IMR-90 (cell line): Measurements from ENCODE around the gene RERE. TPM values are rescaled to one million over a fixed set of nuclear protein-coding genes. Genes with fewer than 3 reads are reported as not detected.
A peak's percentile ranks its signal among the peaks of the same experiment; 100 is the strongest.

Source experiments
- ATAC-seq: fragments of 200-7000 bp; cut with Tn5 transposase; 2 replicates; pipeline ENCODE4 v1.9.1; 2020; ENCODE audit warnings: low read depth, mild to moderate bottlenecking, moderate library complexity
- BruUV-seq: library from RNA; stranded (reverse); fragments of 400-500 nt; replicated peaks from 2 replicates; lab custom pipeline; 2021; lab: Mats Ljungman, UMichigan
- CTCF ChIA-PET: fragments of 300-600 bp; formaldehyde crosslinking; extraction: SDS; loops from one replicate; lab custom pipeline; 2021; ENCODE audit warnings: antibody characterized with exemption; lab: Yijun Ruan, JAX
- POLR2A ChIA-PET: fragments of 300-600 bp; sonication (Branson Sonifier 250); formaldehyde crosslinking; loops from one replicate; lab custom pipeline; 2022; ENCODE audit warnings: antibody characterized with exemption; ENCODE audit not compliant: unreplicated experiment; lab: Charles Lee
- DNase-seq: peaks from one replicate; pipeline ENCODE4 v3.0.0; 2013
- H2AFZ ChIP-seq: replicated peaks from 2 replicates; pipeline ENCODE3; 2013; ENCODE audit warnings: low read length, mild to moderate bottlenecking; ENCODE audit not compliant: poor library complexity
- H2AK5ac ChIP-seq: 2 replicates; pipeline ENCODE4 v1.6.1; 2013; ENCODE audit warnings: low read depth, low read length, inconsistent platforms
- H2AK9ac ChIP-seq: replicated peaks from 2 replicates; pipeline ENCODE3; 2013; ENCODE audit warnings: mild to moderate bottlenecking, low read depth, low read length, moderate library complexity; ENCODE audit not compliant: poor library complexity
- H2BK120ac ChIP-seq: 2 replicates; pipeline ENCODE4 v1.6.1; 2013; ENCODE audit warnings: low read depth, low read length, inconsistent platforms
- H2BK15ac ChIP-seq: 3 replicates; pipeline ENCODE4 v1.6.1; 2013; ENCODE audit warnings: low read depth, low read length, inconsistent platforms
- H2BK20ac ChIP-seq: 2 replicates; pipeline ENCODE4 v1.6.1; 2013; ENCODE audit warnings: low read depth, mild to moderate bottlenecking, inconsistent platforms, low read length, moderate library complexity
- H2BK5ac ChIP-seq: 2 replicates; pipeline ENCODE4 v1.6.1; 2013; ENCODE audit warnings: mild to moderate bottlenecking, low read depth, low read length, inconsistent platforms; ENCODE audit not compliant: poor library complexity, severe bottlenecking
- H3K14ac ChIP-seq: replicated peaks from 2 replicates; pipeline ENCODE4 v1.6.1; 2013; ENCODE audit warnings: low read depth, low read length, inconsistent platforms
- H3K18ac ChIP-seq: 2 replicates; pipeline ENCODE4 v1.6.1; 2013; ENCODE audit warnings: low read depth, low read length, control low read depth
- H3K23ac ChIP-seq: 2 replicates; pipeline ENCODE4 v1.6.1; 2013; ENCODE audit warnings: low read depth, low read length, inconsistent platforms
- H3K27ac ChIP-seq: 2 replicates; pipeline ENCODE4 v1.5.1; 2013; ENCODE audit warnings: mild to moderate bottlenecking, control low read depth, low read length; ENCODE audit not compliant: insufficient read depth
- H3K27me3 ChIP-seq: 2 replicates; pipeline ENCODE4 v1.6.1; 2013; ENCODE audit warnings: low read length; ENCODE audit not compliant: control insufficient read depth, insufficient read depth
- H3K36me3 ChIP-seq: 2 replicates; pipeline ENCODE4 v1.6.1; 2013; ENCODE audit warnings: low read length, mixed read lengths; ENCODE audit not compliant: control insufficient read depth, insufficient read depth
- H3K4ac ChIP-seq: 2 replicates; pipeline ENCODE4 v1.6.1; 2013; ENCODE audit warnings: low read depth, low read length, inconsistent platforms
- H3K4me1 ChIP-seq: 2 replicates; pipeline ENCODE4 v1.6.1; 2013; ENCODE audit warnings: low read length, mixed read lengths; ENCODE audit not compliant: control insufficient read depth, insufficient read depth
- H3K4me2 ChIP-seq: 2 replicates; pipeline ENCODE4 v1.6.1; 2013; ENCODE audit warnings: low read depth, mild to moderate bottlenecking, control low read depth, low read length, moderate library complexity
- H3K4me3 ChIP-seq: 2 replicates; pipeline ENCODE4 v1.5.1; 2013; ENCODE audit warnings: low read depth, mild to moderate bottlenecking, control low read depth, low read length, moderate library complexity; ENCODE audit not compliant: insufficient read depth
- H3K56ac ChIP-seq: 2 replicates; pipeline ENCODE4 v1.6.1; 2013; ENCODE audit warnings: low read length, inconsistent platforms; ENCODE audit not compliant: insufficient read depth; ENCODE audit errors: extremely low read depth
- H3K79me1 ChIP-seq, 2 experiments: 2 replicates each; pipeline ENCODE4 v1.6.1; 2013; ENCODE audit warnings: low read length in 2 of 2, inconsistent platforms in 1 of 2, low read depth in 1 of 2
- H3K9ac ChIP-seq: 2 replicates; pipeline ENCODE4 v1.6.1; 2013; ENCODE audit warnings: low read depth, low read length, control low read depth
- H3K9me1 ChIP-seq: 2 replicates; pipeline ENCODE4 v1.6.1; 2013; ENCODE audit warnings: low read length, inconsistent platforms; ENCODE audit not compliant: insufficient read depth
- H3K9me3 ChIP-seq: 2 replicates; pipeline ENCODE4 v1.6.1; 2013; ENCODE audit warnings: low read length; ENCODE audit not compliant: control insufficient read depth, insufficient read depth
- H4K20me1 ChIP-seq: 2 replicates; pipeline ENCODE4 v1.6.1; 2013; ENCODE audit warnings: low read length, inconsistent platforms; ENCODE audit not compliant: insufficient read depth
- H4K5ac ChIP-seq: 2 replicates; pipeline ENCODE4 v1.6.1; 2013; ENCODE audit warnings: mild to moderate bottlenecking, low read depth, low read length, control low read depth
- H4K8ac ChIP-seq, 2 experiments: 2 replicates each; pipeline ENCODE4 v1.6.1; 2013; ENCODE audit warnings: low read depth in 2 of 2, low read length in 2 of 2, control low read depth in 1 of 2, inconsistent platforms in 1 of 2
- H4K91ac ChIP-seq: 2 replicates; pipeline ENCODE4 v1.6.1; 2013; ENCODE audit warnings: low read depth, low read length, inconsistent platforms; ENCODE audit not compliant: insufficient read depth
- BHLHE40 ChIP-seq: fragments of 150-350 bp; IDR thresholded peaks from 2 replicates; pipeline ENCODE4 v1.6.1; 2016; ENCODE audit warnings: mild to moderate bottlenecking, low read depth, low read length
- CEBPB ChIP-seq: IDR thresholded peaks from 2 replicates; pipeline ENCODE4 v1.6.1; 2012; ENCODE audit warnings: low read depth, low read length, improper control_type of control experiment
- CHD1 ChIP-seq: IDR thresholded peaks from 2 replicates; pipeline ENCODE4 v1.6.1; 2012; ENCODE audit warnings: low read depth, low read length, improper control_type of control experiment
- FOS ChIP-seq: fragments of 150-350 bp; IDR thresholded peaks from 2 replicates; pipeline ENCODE4 v1.6.1; 2016; ENCODE audit warnings: low read depth, low read length
- MAFK ChIP-seq: IDR thresholded peaks from 2 replicates; pipeline ENCODE4 v1.6.1; 2012; ENCODE audit warnings: low read depth, low read length, improper control_type of control experiment
- MAZ ChIP-seq: IDR thresholded peaks from 2 replicates; pipeline ENCODE4 v1.6.1; 2012; ENCODE audit warnings: low read depth, mild to moderate bottlenecking, low read length, improper control_type of control experiment, moderate library complexity, borderline replicate concordance
- MXI1 ChIP-seq: IDR thresholded peaks from 2 replicates; pipeline ENCODE4 v1.6.1; 2012; ENCODE audit warnings: low read depth, mild to moderate bottlenecking, low read length, moderate library complexity, borderline replicate concordance
- NFE2L2 ChIP-seq: fragments of 150-350 bp; IDR thresholded peaks from 2 replicates; pipeline ENCODE4 v1.6.1; 2016; ENCODE audit warnings: low read depth, mild to moderate bottlenecking, low read length
- POLR2A ChIP-seq: IDR thresholded peaks from 2 replicates; pipeline ENCODE4 v1.6.1; 2012; ENCODE audit warnings: mild to moderate bottlenecking, low read depth, low read length
- RAD21 ChIP-seq: IDR thresholded peaks from 2 replicates; pipeline ENCODE4 v1.6.1; 2012; ENCODE audit warnings: low read length, improper control_type of control experiment
- RCOR1 ChIP-seq: IDR thresholded peaks from 2 replicates; pipeline ENCODE4 v1.6.1; 2012; ENCODE audit warnings: mild to moderate bottlenecking, low read length, improper control_type of control experiment; ENCODE audit not compliant: insufficient replicate concordance
- RFX5 ChIP-seq: IDR thresholded peaks from 2 replicates; pipeline ENCODE4 v1.8.0; 2012; ENCODE audit warnings: low read depth, mild to moderate bottlenecking, low read length, moderate library complexity
- SMC3 ChIP-seq: fragments of 150-350 bp; IDR thresholded peaks from 2 replicates; pipeline ENCODE4 v1.6.1; 2016; ENCODE audit warnings: low read depth, mild to moderate bottlenecking, antibody characterized with exemption, low read length, moderate library complexity
- WGBS, 2 experiments: methylation state at CpG; one replicate each; pipeline versions ENCODE4 v1.1.5 to v1.1.7; 2013; ENCODE audit warnings: missing lambda C conversion rate in 2 of 2; ENCODE audit not compliant: insufficient read length in 1 of 2; ENCODE audit errors: extremely low coverage in 2 of 2; 5-methylcytosine and 5-hydroxymethylcytosine counted together
- dilution Hi-C: fragments of 300-500 bp; cut with HindIII; formaldehyde crosslinking; loops from one replicate; pipeline ENCODE4 v1.14.3; 2018; ENCODE audit warnings: low sequenced_read_pairs; ENCODE audit not compliant: unreplicated experiment
- in situ Hi-C: fragments of 300-500 bp; cut with MboI; formaldehyde crosslinking; loops from 3 replicates; pipeline ENCODE4 v1.14.3; 2019; ENCODE audit warnings: low sequenced_read_pairs, inconsistent platforms, mixed read lengths
- intact Hi-C: fragments of 100-400 bp; cut with micrococcal nuclease; formaldehyde crosslinking; loops from 2 replicates; pipeline ENCODE4 v1.10.0; 2022
- polyA plus RNA-seq, 3 experiments: library from polyadenylated mRNA; depleted of rRNA; stranded (reverse); fragments of >200 nt; gene quantifications; 2 replicates each; pipeline ENCODE4 v1.2.3, GENCODE V29; 2012; ENCODE audit warnings: low replicate concordance in 1 of 3
- total RNA-seq: library from RNA; depleted of rRNA; stranded (reverse); fragments of >200 nt; gene quantifications from 2 replicates; pipeline ENCODE4 v1.2.3, GENCODE V29; 2012
- TF ChIP-seq, protein P1 (sequence below): conservative IDR thresholded peaks from 2 replicates; pipeline ENCODE4 v1.5.1; 2012; ENCODE audit warnings: mild to moderate bottlenecking, low read depth, low read length, improper control_type of control experiment
- TF ChIP-seq, protein P2 (sequence below): fragments of 150-350 bp; IDR thresholded peaks from 2 replicates; pipeline ENCODE4 v1.6.1; 2016; ENCODE audit warnings: low read depth, mild to moderate bottlenecking, low read length, moderate library complexity, borderline replicate concordance
- TF ChIP-seq, protein P3 (sequence below): fragments of 150-350 bp; IDR thresholded peaks from 2 replicates; pipeline ENCODE4 v1.6.1; 2017; ENCODE audit warnings: mild to moderate bottlenecking, antibody characterized with exemption, low read length, low read depth

The RERE gene
- total and polyA plus RNA-seq, 2 of the 4 experiments (the other 2 are of a cell fraction) = 11.5 to 25.1 TPM

DNA sequence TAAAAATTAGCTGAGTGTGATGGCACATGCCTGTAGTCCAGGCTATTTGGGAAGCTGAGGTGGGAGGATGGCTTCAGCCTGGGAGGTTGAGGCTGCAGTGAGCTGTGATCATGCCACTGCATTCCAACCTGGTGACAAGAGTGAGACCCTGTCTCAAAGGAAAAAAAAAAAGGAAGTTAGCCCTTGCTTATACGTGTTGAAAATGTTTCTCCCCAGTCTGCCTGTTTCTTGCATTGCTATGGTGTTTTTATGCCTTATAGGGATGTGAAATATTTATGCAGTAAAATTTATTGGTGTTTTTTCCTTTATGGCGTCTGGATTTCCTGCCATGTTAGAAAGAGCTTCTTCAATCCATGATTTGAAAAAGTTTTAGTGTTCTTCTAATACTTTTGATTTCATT lies 3.6 kb upstream of the RERE start:
- in situ Hi-C loops (no loop called here), intact Hi-C loops (no loop called here), dilution Hi-C loops (no loop called here)
- Histone ChIP-seq H2AK5ac (no peak overlapping the region), H3K56ac (no peak overlapping the region), H2AK9ac (no peak overlapping the region), H4K91ac (no peak overlapping the region), H3K27me3 (no peaks in the 10 kb centered on the region), H3K9me1 (no peaks in the 10 kb centered on the region), H2BK15ac (no peak overlapping the region), H3K18ac (no peak overlapping the region), H3K4ac (no peak overlapping the region), H3K23ac (no peak overlapping the region; the same call in 1 of the 2 replicates), H2BK20ac (no peak overlapping the region), H3K4me2 (no peak overlapping the region), H3K36me3 (no peaks in the 10 kb centered on the region), H3K4me1 (peaks cover 6% of the 10 kb centered on the region), H3K4me3 (no peak overlapping the region), H3K14ac (no peak overlapping the region), H4K8ac (no peak overlapping the region), H3K9ac (no peak overlapping the region), H2BK120ac (peak overlapping the region; percentile 52; the same call in 1 of the 2 replicates), H2AFZ (no peak overlapping the region), H3K79me1 (peaks cover 0 to 8% of the 10 kb centered on the region in 2 experiments; a peak in 2 of 4 replicates), H3K9me3 (no peaks in the 10 kb centered on the region), H4K5ac (no peak overlapping the region), H2BK5ac (no peak overlapping the region), H3K27ac (no peak overlapping the region), H4K20me1 (no peaks in the 10 kb centered on the region)
- ChIA-PET CTCF (interaction anchor here (0.6 to 1.5 kb wide), 3 partner anchors 10 to 408 kb away, joined by 3 to 6 read pairs (median 3); no protein-coding TSS in a partner anchor), POLR2A (no interaction called here)
- no CpG with 5 or more reads among the region's 2 CpGs for WGBS, 2 experiments
- TF ChIP-seq POLR2A = no peak
- TF ChIP-seq RAD21 = no peak
- no peak for TF ChIP-seq MAFK
- TF ChIP-seq, protein P1, sequence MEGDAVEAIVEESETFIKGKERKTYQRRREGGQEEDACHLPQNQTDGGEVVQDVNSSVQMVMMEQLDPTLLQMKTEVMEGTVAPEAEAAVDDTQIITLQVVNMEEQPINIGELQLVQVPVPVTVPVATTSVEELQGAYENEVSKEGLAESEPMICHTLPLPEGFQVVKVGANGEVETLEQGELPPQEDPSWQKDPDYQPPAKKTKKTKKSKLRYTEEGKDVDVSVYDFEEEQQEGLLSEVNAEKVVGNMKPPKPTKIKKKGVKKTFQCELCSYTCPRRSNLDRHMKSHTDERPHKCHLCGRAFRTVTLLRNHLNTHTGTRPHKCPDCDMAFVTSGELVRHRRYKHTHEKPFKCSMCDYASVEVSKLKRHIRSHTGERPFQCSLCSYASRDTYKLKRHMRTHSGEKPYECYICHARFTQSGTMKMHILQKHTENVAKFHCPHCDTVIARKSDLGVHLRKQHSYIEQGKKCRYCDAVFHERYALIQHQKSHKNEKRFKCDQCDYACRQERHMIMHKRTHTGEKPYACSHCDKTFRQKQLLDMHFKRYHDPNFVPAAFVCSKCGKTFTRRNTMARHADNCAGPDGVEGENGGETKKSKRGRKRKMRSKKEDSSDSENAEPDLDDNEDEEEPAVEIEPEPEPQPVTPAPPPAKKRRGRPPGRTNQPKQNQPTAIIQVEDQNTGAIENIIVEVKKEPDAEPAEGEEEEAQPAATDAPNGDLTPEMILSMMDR = no peak
- no peak for TF ChIP-seq CHD1
- no peak for TF ChIP-seq MXI1
- TF ChIP-seq, protein P2, sequence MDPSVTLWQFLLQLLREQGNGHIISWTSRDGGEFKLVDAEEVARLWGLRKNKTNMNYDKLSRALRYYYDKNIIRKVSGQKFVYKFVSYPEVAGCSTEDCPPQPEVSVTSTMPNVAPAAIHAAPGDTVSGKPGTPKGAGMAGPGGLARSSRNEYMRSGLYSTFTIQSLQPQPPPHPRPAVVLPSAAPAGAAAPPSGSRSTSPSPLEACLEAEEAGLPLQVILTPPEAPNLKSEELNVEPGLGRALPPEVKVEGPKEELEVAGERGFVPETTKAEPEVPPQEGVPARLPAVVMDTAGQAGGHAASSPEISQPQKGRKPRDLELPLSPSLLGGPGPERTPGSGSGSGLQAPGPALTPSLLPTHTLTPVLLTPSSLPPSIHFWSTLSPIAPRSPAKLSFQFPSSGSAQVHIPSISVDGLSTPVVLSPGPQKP = no peak
- no peak for TF ChIP-seq RCOR1
- no peak for TF ChIP-seq NFE2L2
- TF ChIP-seq MAZ = no peak
- TF ChIP-seq BHLHE40 = no peak
- no peak for TF ChIP-seq RFX5
- no peak for TF ChIP-seq CEBPB
- TF ChIP-seq FOS = no peak
- no peak for TF ChIP-seq SMC3
- TF ChIP-seq, protein P3, sequence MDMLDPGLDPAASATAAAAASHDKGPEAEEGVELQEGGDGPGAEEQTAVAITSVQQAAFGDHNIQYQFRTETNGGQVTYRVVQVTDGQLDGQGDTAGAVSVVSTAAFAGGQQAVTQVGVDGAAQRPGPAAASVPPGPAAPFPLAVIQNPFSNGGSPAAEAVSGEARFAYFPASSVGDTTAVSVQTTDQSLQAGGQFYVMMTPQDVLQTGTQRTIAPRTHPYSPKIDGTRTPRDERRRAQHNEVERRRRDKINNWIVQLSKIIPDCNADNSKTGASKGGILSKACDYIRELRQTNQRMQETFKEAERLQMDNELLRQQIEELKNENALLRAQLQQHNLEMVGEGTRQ = no peak
- DNase-seq (no peak), ATAC-seq (no peak)
- no TSS peak for BruUV-seq
